Heart right ventricle (tissue), 16 donors: ENCODE results near the gene PPIF. TPM values are rescaled to one million over a fixed set of nuclear protein-coding genes. Genes with fewer than 3 reads are reported as not detected.

ENCODE experiments used
- ATAC-seq, 8 donors: fragments of 200-7000 bp; cut with Tn5 transposase; one replicate each; pipeline ENCODE4 v1.9.1; 2020; ENCODE audit warnings: mild to moderate bottlenecking in 8 of 8, moderate library complexity in 8 of 8, moderate number of reproducible peaks in 1 of 8
- DNase-seq, 2 donors: peaks; one replicate each; pipeline ENCODE4 v3.0.0-alpha.2; 2020
- H3K27ac ChIP-seq, 10 donors: fragments of 200-600 bp; sonication (generic) in 2 of 10; one replicate each; pipeline versions ENCODE4 v1.5.0 to v1.8.0; 2020 to 2022; ENCODE audit warnings: mild to moderate bottlenecking in 3 of 10
- H3K27me3 ChIP-seq, 7 donors: fragments of 200-600 bp; one replicate each; pipeline ENCODE4 v1.8.0; 2021 to 2022; ENCODE audit warnings: mild to moderate bottlenecking in 2 of 7
- H3K36me3 ChIP-seq, 9 donors: fragments of 200-600 bp; sonication (generic) in 1 of 9; one replicate each; pipeline versions ENCODE4 v1.5.0 to v1.8.0; 2020 to 2022; ENCODE audit warnings: mild to moderate bottlenecking in 2 of 9
- H3K4me1 ChIP-seq, 9 donors: fragments of 200-600 bp; sonication (generic) in 1 of 9; one replicate each; pipeline versions ENCODE4 v1.5.0 to v1.8.0; 2020 to 2022; ENCODE audit warnings: mild to moderate bottlenecking in 4 of 9
- H3K4me3 ChIP-seq, 10 donors: fragments of 200-600 bp; sonication (generic) in 2 of 10; one replicate each; pipeline versions ENCODE4 v1.5.0 to v1.8.0; 2020 to 2022; ENCODE audit warnings: mild to moderate bottlenecking in 7 of 10, moderate library complexity in 2 of 10
- H3K9me3 ChIP-seq, 11 donors: fragments of 200-600 bp in 10 of 11; sonication (generic) in 2 of 11; one replicate each; pipeline versions ENCODE4 v1.5.0 to v1.8.0; 2013 to 2022; ENCODE audit warnings: mild to moderate bottlenecking in 2 of 11, control low read depth in 1 of 11, moderate library complexity in 1 of 11
- WGBS, 2 donors: extraction: QIAGEN DNeasy Blood & Tissue Kit; methylation state at CpG; one replicate each; pipeline ENCODE4 v1.1.7; 2013; ENCODE audit warnings: inconsistent platforms in 1 of 2; 5-methylcytosine and 5-hydroxymethylcytosine counted together
- intact Hi-C, 10 donors: fragments of 100-400 bp; cut with DNase I; formaldehyde crosslinking; loops; one replicate each; pipeline versions ENCODE4 v1.11.1 to v1.14.2; 2022
- polyA plus RNA-seq, 2 donors: library from polyadenylated mRNA; stranded (reverse); fragments of 200-250 nt; gene quantifications; one replicate each; pipeline ENCODE4 v1.2.3, GENCODE V29; 2013
- total RNA-seq, 10 donors: library from RNA; stranded (reverse); fragmentation: NEBNext Ultra II Directional in 3 of 10; extraction: Animal tissue kit (Norgen Biotek cat#: 25700) in 3 of 10; gene quantifications; one replicate each; pipeline versions ENCODE4 v1.2.1 to v1.2.4, GENCODE V29; 2021 to 2023
- TF ChIP-seq, protein P1 (sequence below), 9 donors: fragments of 200-600 bp; sonication (generic) in 2 of 9; IDR thresholded peaks; one replicate each; pipeline versions ENCODE4 v1.5.0 to v1.8.0; 2021 to 2022; ENCODE audit warnings: antibody characterized with exemption in 9 of 9, mild to moderate bottlenecking in 5 of 9, moderate library complexity in 1 of 9
- donor health status: Arrhythmogenic right ventricular cardiomyopathy.
- donor health status: ischemic (EF 13 %, LVEDD 7.1; RV severe dilation, severe dysfunction).
- donor health status: healthy with polysubstance abuse.
- donor health status: DM: no; HTN: yes; CAD: no.
- donor health status: DM: no; HTN: no; CAD: no.
- donor health status: ischemic (EF 25% LVEDD 6.9; RV normal size, moderate dysfunction).
- donor health status: ischemic (EF 25% LVEDD 5.7; RV mildly dilated, moderate dysfunction).
- donor health status: healthy.
- donor health status: DM: yes; HTN: yes; CAD: no.
- donor health status: Ischemic cardiomyopathy.
- donor health status: ischemic (EF 35%, LVEDD 5.7; RV mildly dilated, moderate dysfunction).
- donor health status: nonischemic (EF 11% LVEDD 7.7; RV severe dilation, severe dysfunction).
- donor health status: DM: yes; HTN: yes; CAD: no.
- donor health status: PGD.
- donor health status: ischemic (EF 29% LVEDD 5.4; RV normal size, mild dysfunction).
- donor health status: nonischemic (EF 23%, LVEDD 6.1; RV moderate dilation, normal function).

Gene PPIF
- total and polyA plus RNA-seq, 12 donors = 44.3 to 205 (median 146) TPM

DNA sequence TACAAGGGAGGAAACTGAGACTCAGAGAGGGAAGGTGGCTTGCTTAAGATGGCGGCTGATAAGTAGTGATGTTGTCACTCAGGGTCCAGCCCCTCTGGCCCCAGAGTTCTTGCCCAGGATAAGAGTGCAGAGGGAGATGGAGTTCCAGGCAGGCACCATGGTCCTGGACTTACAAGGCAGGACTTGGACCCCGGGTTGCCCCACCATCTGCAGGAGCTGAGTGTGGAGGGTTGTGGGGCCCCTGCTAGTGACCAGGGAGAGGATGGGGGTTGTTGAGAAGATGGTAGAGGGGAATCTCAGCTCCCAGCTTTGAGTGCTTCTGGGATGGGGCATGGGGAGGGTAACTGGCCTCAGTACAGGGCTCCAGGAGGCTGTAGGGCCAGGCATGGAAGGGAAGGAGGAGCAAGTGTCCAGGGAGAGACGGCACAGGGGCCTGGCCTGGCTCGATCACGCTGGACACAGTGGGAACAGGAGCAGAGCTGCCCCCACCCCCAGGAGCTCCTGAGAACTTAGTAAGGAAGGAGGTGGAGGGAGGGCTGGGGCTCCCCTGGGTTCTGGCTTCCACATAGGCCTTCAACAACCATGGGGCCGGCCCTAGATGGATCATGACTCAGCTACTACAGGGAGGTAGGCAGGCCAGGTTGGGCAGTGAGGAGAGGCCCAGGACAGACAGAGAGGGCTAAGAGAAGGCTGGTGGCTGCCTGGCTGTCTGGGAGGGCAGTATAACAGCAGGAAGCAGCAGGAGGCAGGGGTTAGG, 28.2 kb downstream of the PPIF start:
- Histone ChIP-seq H3K36me3 (no peaks in the 10 kb centered on the region), H3K27ac (no peak overlapping the region), H3K4me1 (peaks cover 16 to 29% (median 20%) of the 10 kb centered on the region in 9 donors), H3K9me3 (peaks cover 0 to 14% (median 9%) of the 10 kb centered on the region in 11 donors), H3K4me3 (no peak overlapping the region), H3K27me3 (no peaks in the 10 kb centered on the region)
- whole genome bisulfite sequencing, 2 donors = 85 to 86% methylated on average over 6 of the region's 6 CpGs
- no peak for DNase-seq
- TF ChIP-seq, protein P1, sequence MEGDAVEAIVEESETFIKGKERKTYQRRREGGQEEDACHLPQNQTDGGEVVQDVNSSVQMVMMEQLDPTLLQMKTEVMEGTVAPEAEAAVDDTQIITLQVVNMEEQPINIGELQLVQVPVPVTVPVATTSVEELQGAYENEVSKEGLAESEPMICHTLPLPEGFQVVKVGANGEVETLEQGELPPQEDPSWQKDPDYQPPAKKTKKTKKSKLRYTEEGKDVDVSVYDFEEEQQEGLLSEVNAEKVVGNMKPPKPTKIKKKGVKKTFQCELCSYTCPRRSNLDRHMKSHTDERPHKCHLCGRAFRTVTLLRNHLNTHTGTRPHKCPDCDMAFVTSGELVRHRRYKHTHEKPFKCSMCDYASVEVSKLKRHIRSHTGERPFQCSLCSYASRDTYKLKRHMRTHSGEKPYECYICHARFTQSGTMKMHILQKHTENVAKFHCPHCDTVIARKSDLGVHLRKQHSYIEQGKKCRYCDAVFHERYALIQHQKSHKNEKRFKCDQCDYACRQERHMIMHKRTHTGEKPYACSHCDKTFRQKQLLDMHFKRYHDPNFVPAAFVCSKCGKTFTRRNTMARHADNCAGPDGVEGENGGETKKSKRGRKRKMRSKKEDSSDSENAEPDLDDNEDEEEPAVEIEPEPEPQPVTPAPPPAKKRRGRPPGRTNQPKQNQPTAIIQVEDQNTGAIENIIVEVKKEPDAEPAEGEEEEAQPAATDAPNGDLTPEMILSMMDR (IDR thresholded peaks at IDR 0.05) = no peak
- no peak for ATAC-seq
- intact Hi-C loops = loop anchor here in 6 of 10 donors (1.0 to 10.0 kb wide), 8 partner anchors 72 to 229 kb away; partner anchors contain the start of gene ZCCHC24 (in 1 of the 6)

DNA sequence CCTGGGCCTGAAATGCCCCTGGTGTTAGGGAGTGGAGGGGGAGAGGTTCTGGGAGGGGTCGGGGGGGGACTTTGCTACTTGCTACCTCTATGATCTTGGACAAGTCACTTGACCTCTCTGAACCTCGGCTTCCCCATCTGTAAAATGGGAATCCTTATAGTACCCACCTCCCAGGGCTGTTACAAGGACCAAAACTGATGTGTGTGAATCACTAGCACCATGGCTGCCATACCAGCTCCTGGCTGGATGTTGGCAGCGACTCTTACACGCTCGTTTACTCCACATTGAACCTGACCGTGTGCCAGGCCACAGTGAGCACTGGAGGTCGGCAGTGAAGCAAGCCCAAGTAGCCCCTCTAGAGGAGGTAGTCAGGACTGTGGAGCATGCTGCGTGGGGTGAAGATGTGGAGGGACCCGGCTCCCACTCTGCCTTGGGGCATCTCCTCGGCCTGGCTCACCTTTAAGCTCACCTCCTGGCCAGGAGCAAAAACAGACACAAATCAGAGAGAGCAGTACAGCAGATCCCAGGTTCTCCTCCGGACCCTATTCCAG, 28.9 kb downstream of the PPIF start:
- no peak for ATAC-seq
- no peaks in the 10 kb centered on the region for H3K27me3 ChIP-seq
- no peak for DNase-seq
- peaks cover 23 to 36% (median 27%) of the 10 kb centered on the region in 9 donors for H3K4me1 ChIP-seq
- H3K36me3 ChIP-seq = no peaks in the 10 kb centered on the region
- WGBS, 2 donors = 87 to 92% methylated on average over 11 of the region's 11 CpGs
- intact Hi-C loops = loop anchor here in 4 of 10 donors (5.0 to 10.0 kb wide), 4 partner anchors 71 to 229 kb away; partner anchors contain the start of gene ZCCHC24 (in 1 of the 4)
- H3K9me3 ChIP-seq = peaks cover 0 to 7% (median 4%) of the 10 kb centered on the region in 11 donors
- no peak overlapping the region for H3K27ac ChIP-seq
- H3K4me3 ChIP-seq = no peak overlapping the region
- TF ChIP-seq, protein P1 (IDR thresholded peaks at IDR 0.05) = no peak

DNA sequence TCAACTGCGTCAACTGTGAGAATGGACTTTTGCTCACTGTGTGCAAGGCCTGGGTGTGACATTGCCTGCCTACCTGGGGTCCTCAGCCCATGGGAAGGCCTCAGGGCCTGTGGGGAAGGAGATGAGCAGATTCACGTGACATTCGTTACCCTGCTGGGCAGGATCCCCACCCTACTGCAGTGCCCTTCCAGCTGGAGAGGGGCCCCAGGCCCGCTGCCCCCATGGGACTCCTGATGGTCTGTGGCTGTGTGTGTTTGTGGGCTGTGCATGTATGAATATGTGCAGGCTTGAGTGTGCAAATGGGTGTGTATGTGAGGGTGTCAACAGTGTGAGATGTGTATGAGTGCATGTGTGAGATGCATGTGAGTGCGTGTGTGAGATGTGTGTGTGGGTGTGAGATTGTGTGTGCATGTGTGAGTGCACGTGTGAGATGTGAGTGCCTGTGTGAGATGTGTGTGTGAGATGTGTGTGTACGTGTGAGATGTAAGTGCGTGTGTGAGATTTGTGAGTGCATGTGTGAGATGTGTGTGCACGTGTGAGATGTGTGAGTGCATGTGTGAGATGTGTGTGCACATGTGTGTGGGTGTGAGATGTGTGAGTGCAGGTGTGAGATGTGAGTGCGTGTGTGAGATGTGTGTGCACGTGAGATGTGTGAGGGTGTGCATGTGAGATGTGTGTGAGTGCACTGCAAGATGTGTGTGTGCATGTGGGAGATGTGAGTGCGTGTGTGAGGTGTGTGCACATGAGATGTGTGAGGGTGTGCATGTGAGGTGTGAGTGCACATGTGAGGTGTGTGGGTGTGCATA, 29.7 kb downstream of the PPIF start:
- intact Hi-C loops = loop anchor here in 4 of 10 donors (5.0 to 10.0 kb wide), 4 partner anchors 70 to 228 kb away; partner anchors contain the start of gene ZCCHC24 (in 1 of the 4)
- H3K4me1 ChIP-seq = peaks cover 31 to 44% (median 35%) of the 10 kb centered on the region in 9 donors

More for the DNA sequence above, 29.7 kb downstream of the PPIF start:
- ATAC-seq (no peak), DNase-seq (no peak)
- H3K27ac ChIP-seq = no peak overlapping the region
- WGBS, 2 donors = 95 to 98% methylated on average over 12 of the region's 12 CpGs
- H3K36me3 ChIP-seq = no peaks in the 10 kb centered on the region
- no peaks in the 10 kb centered on the region for H3K27me3 ChIP-seq
- no peak overlapping the region for H3K4me3 ChIP-seq
- H3K9me3 ChIP-seq = no peaks in the 10 kb centered on the region
- TF ChIP-seq, protein P1 (IDR thresholded peaks at IDR 0.05) = no peak
